GM23248 (cell line): Measurements from ENCODE around the gene STX2. TPM values are rescaled to one million over a fixed set of nuclear protein-coding genes. Genes with fewer than 3 reads are reported as not detected.

ENCODE experiments used
- DNase-seq: peaks from one replicate; pipeline ENCODE4 v3.0.0-alpha.2; 2015
- H2AFZ ChIP-seq: fragments of 200-600 bp; sonication (generic); 2 replicates; pipeline ENCODE4 v1.6.1; 2016; ENCODE audit warnings: antibody characterized with exemption
- H3F3A ChIP-seq: fragments of 200-600 bp; sonication (generic); 2 replicates; pipeline ENCODE4 v1.6.1; 2016; ENCODE audit warnings: mild to moderate bottlenecking, antibody characterized with exemption, mixed run types; ENCODE audit not compliant: insufficient read depth
- H3K27ac ChIP-seq: fragments of 200-600 bp; sonication (generic); 2 replicates; pipeline ENCODE4 v1.5.1; 2016; ENCODE audit warnings: mild to moderate bottlenecking
- H3K27me3 ChIP-seq: fragments of 200-600 bp; sonication (generic); replicated peaks from 2 replicates; pipeline ENCODE4 v1.6.1; 2016; ENCODE audit warnings: mild to moderate bottlenecking; ENCODE audit not compliant: insufficient read depth
- H3K36me3 ChIP-seq: fragments of 200-600 bp; sonication (generic); 2 replicates; pipeline ENCODE4 v1.6.1; 2016; ENCODE audit warnings: low read depth, mild to moderate bottlenecking
- H3K4me1 ChIP-seq: fragments of 200-600 bp; sonication (generic); 2 replicates; pipeline ENCODE4 v1.6.1; 2016; ENCODE audit warnings: mild to moderate bottlenecking; ENCODE audit not compliant: insufficient read depth
- H3K4me2 ChIP-seq: fragments of 200-600 bp; sonication (generic); one replicate; pipeline ENCODE4 v1.6.1; 2016; ENCODE audit warnings: mild to moderate bottlenecking; ENCODE audit not compliant: unreplicated experiment
- H3K4me3 ChIP-seq: fragments of 200-600 bp; sonication (generic); 2 replicates; pipeline ENCODE4 v1.5.1; 2016; ENCODE audit warnings: mild to moderate bottlenecking
- H3K79me2 ChIP-seq: fragments of 200-600 bp; sonication (generic); 2 replicates; pipeline ENCODE4 v1.6.1; 2016; ENCODE audit warnings: mild to moderate bottlenecking; ENCODE audit not compliant: insufficient read depth
- H3K9ac ChIP-seq: fragments of 200-600 bp; sonication (generic); 2 replicates; pipeline ENCODE4 v1.6.1; 2016; ENCODE audit warnings: mild to moderate bottlenecking
- H3K9me2 ChIP-seq: fragments of 200-600 bp; sonication (generic); 2 replicates; pipeline ENCODE4 v1.6.1; 2016; ENCODE audit warnings: mixed run types, mild to moderate bottlenecking, moderate library complexity; ENCODE audit not compliant: insufficient read depth
- H3K9me3 ChIP-seq: fragments of 200-600 bp; sonication (generic); one replicate; pipeline ENCODE4 v1.6.1; 2017; ENCODE audit warnings: low read depth
- H4K20me1 ChIP-seq: fragments of 200-600 bp; sonication (generic); 2 replicates; pipeline ENCODE4 v1.6.0; 2016; ENCODE audit not compliant: insufficient read depth
- EZH2 ChIP-seq: fragments of 200-600 bp; sonication (generic); IDR thresholded peaks from 2 replicates; pipeline ENCODE4 v1.6.1; 2018; ENCODE audit warnings: antibody characterized with exemption, mild to moderate bottlenecking; ENCODE audit not compliant: insufficient read depth, poor library complexity, severe bottlenecking
- EZH2phosphoT487 ChIP-seq: fragments of 200-600 bp; sonication (generic); IDR thresholded peaks from 2 replicates; pipeline ENCODE4 v1.6.1; 2018; ENCODE audit warnings: antibody characterized with exemption, moderate library complexity, mild to moderate bottlenecking, low read depth; ENCODE audit not compliant: insufficient read depth
- WGBS, 2 experiments: methylation state at CpG; one replicate each; pipeline ENCODE4 v1.1.6; 2015 to 2017; ENCODE audit warnings: low lambda C conversion rate in 2 of 2, low coverage in 1 of 2; ENCODE audit errors: missing lambda C conversion rate in 2 of 2; 5-methylcytosine and 5-hydroxymethylcytosine counted together
- in situ Hi-C: fragments of 300-500 bp; cut with MboI; formaldehyde crosslinking; loops from 2 replicates; pipeline ENCODE4 v1.15.0; 2020
- polyA plus RNA-seq: library from polyadenylated mRNA; unstranded; fragments of >200 nt; fragmentation: Nextera tagmentation; extraction: Ambion mirVana; gene quantifications from 2 replicates; pipeline ENCODE4 v1.2.1, GENCODE V29; 2016
- total RNA-seq: library from RNA; depleted of rRNA; stranded (reverse); fragments of >200 nt; shearing (Covaris generic); gene quantifications from 2 replicates; pipeline ENCODE4 v1.2.3, GENCODE V29; 2014

The STX2 gene
- total and polyA plus RNA-seq, 2 experiments from 2014 or later, result 30.1 to 45.5 TPM

- no peaks in the 10 kb centered on the region for H3K4me1 ChIP-seq
- TF ChIP-seq EZH2phosphoT487 (no peak), EZH2 (no peak)
- no peak overlapping the region for H3K9ac ChIP-seq
- H3K36me3 ChIP-seq, result peaks cover 10% of the 10 kb centered on the region
- peak overlapping the region; percentile 57 for H3K4me3 ChIP-seq
- H3K9me3 ChIP-seq, result no peaks in the 10 kb centered on the region
- peak overlapping the region; percentile 49; the same call in 1 of the 2 replicates for H2AFZ ChIP-seq
- H4K20me1 ChIP-seq, result no peaks in the 10 kb centered on the region
- no peaks in the 10 kb centered on the region for H3K27me3 ChIP-seq
- H3K9me2 ChIP-seq, result no peaks in the 10 kb centered on the region
- peak overlapping the region; percentile 40 for H3K4me2 ChIP-seq
- H3K27ac ChIP-seq, result no peak overlapping the region
- H3K79me2 ChIP-seq, result peaks cover 34% of the 10 kb centered on the region
- DNase-seq, result peak; percentile 62
- in situ Hi-C loops, result no loop called here
- no peaks in the 10 kb centered on the region for H3F3A ChIP-seq
- WGBS, 2 experiments, result 18 to 20% methylated on average over 53 of the region's 58 CpGs
Measured at GRCh38 chr12:130818635-130819576, 20.1 kb downstream of the STX2 start.

GRCh38 chr12:130818272-130818634, 20.8 kb downstream of the STX2 start:
- no peak overlapping the region for H2AFZ ChIP-seq
- no peak overlapping the region for H3K9ac ChIP-seq
- 52 to 57% methylated on average over 11 to 14 of the region's 14 CpGs for WGBS, 2 experiments
- no peak for DNase-seq
- no peaks in the 10 kb centered on the region for H3K9me2 ChIP-seq
- H3K4me2 ChIP-seq, result no peak overlapping the region
- TF ChIP-seq EZH2phosphoT487, result no peak
- no peak for TF ChIP-seq EZH2
- no peaks in the 10 kb centered on the region for H4K20me1 ChIP-seq
- no peak overlapping the region for H3K27ac ChIP-seq
- in situ Hi-C loops, result no loop called here
- H3K4me1 ChIP-seq, result no peaks in the 10 kb centered on the region
- no peaks in the 10 kb centered on the region for H3K27me3 ChIP-seq
- peaks cover 30% of the 10 kb centered on the region for H3K79me2 ChIP-seq
- H3K4me3 ChIP-seq, result no peak overlapping the region; the same call in 1 of the 2 replicates
- H3F3A ChIP-seq, result no peaks in the 10 kb centered on the region
- H3K9me3 ChIP-seq, result no peaks in the 10 kb centered on the region
- H3K36me3 ChIP-seq, result peaks cover 10% of the 10 kb centered on the region

GRCh38 chr12:130817804-130818203, 21.2 kb downstream of the STX2 start:
- Histone ChIP-seq H3K27ac (no peak overlapping the region), H2AFZ (no peak overlapping the region), H3K4me1 (no peaks in the 10 kb centered on the region), H3K4me3 (no peak overlapping the region), H3K9ac (no peak overlapping the region), H3K36me3 (peaks cover 9% of the 10 kb centered on the region), H3K9me3 (no peaks in the 10 kb centered on the region), H3K27me3 (no peaks in the 10 kb centered on the region), H3K4me2 (no peak overlapping the region), H4K20me1 (no peaks in the 10 kb centered on the region), H3F3A (no peaks in the 10 kb centered on the region), H3K9me2 (no peaks in the 10 kb centered on the region), H3K79me2 (peaks cover 33% of the 10 kb centered on the region)
- in situ Hi-C loops, result no loop called here
- DNase-seq, result no peak
- TF ChIP-seq EZH2 (no peak), EZH2phosphoT487 (no peak)
- WGBS, 2 experiments, result 96 to 98% methylated on average over 10 to 14 of the region's 14 CpGs

GRCh38 chr12:130816097-130816496, 23.0 kb downstream of the STX2 start:
- DNase-seq, result no peak
- H3K4me1 ChIP-seq, result no peaks in the 10 kb centered on the region
- no peaks in the 10 kb centered on the region for H3K27me3 ChIP-seq
- H3K4me3 ChIP-seq, result no peak overlapping the region
- H3K9me3 ChIP-seq, result no peaks in the 10 kb centered on the region
- H3K9me2 ChIP-seq, result no peaks in the 10 kb centered on the region
- no peak overlapping the region for H2AFZ ChIP-seq
- in situ Hi-C loops, result no loop called here
- TF ChIP-seq EZH2phosphoT487 (no peak), EZH2 (no peak)
- 93 to 94% methylated on average over 14 of the region's 14 CpGs for whole genome bisulfite sequencing, 2 experiments
- H4K20me1 ChIP-seq, result no peaks in the 10 kb centered on the region
- no peak overlapping the region for H3K4me2 ChIP-seq
- peaks cover 38% of the 10 kb centered on the region for H3K79me2 ChIP-seq
- H3K27ac ChIP-seq, result no peak overlapping the region
- H3F3A ChIP-seq, result no peaks in the 10 kb centered on the region
- no peak overlapping the region for H3K9ac ChIP-seq
- H3K36me3 ChIP-seq, result peaks cover 4% of the 10 kb centered on the region; the same call in 1 of the 2 replicates
